GM03348 (cell line): ENCODE results near the gene SLC6A17.

Experiments
- DNase-seq: peaks from one replicate; pipeline ENCODE4 v3.0.0; 2012; ENCODE audit warnings: low spot score

The SLC6A17 gene

DNA sequence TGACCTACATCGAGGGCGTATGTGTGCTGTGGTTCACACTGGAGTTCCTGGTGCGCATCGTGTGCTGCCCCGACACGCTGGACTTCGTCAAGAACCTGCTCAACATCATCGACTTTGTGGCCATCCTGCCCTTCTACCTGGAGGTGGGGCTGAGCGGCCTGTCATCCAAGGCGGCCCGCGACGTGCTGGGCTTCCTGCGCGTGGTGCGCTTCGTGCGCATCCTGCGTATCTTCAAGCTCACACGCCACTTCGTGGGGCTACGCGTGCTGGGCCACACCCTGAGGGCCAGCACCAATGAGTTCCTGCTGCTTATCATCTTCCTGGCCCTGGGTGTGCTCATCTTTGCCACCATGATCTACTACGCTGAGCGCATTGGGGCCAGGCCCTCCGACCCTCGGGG, 72.8 kb downstream of the SLC6A17 start:
- DNase-seq, result no peak

DNA sequence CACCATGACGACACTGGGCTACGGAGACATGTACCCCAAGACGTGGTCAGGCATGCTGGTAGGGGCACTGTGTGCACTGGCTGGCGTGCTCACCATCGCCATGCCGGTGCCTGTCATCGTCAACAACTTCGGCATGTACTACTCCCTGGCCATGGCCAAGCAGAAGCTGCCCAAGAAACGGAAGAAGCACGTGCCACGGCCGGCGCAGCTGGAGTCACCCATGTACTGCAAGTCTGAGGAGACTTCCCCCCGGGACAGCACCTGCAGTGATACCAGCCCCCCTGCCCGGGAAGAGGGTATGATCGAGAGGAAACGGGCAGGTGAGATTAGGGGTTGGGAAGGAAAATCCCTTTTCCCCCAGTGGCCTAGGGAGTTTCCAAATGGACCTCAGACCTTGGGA, 73.3 kb downstream of the SLC6A17 start:
- no peak for DNase-seq

DNA sequence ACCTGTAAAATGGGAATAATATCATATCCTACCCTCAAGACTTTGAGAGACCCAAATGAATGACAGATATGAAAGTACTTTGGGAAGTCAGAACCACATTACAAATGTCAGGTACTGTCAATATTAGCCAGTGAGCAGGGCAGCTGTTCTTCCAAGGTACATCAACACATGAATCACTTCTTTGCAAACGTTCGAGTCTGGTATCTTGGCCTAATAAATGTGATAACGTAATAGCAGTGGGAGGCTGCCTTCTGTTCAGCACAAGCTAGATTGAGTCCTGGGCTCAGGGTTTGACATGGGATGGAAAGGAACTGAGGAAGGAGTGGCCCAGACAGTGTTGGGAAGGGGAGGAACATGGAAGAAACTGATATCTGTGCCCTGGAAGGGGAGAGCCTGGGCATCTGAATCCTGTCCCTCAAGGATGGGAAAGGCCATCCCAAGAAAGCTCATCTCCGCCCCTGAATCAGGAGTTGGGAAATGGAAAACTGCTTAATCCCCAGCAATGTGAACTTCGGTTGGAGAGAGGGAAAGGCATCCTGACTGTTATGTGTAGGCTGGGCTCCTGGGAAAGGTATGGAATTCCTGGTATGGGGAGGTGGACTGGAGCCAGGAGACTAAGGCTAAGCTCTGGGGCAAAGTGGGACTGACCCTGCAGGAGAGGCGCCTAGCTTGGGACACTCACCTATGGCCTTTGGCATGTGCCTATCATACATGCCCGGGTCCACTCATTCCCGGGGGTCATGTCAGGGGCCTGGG, 74.1 kb downstream of the SLC6A17 start:
- no peak for DNase-seq

DNA sequence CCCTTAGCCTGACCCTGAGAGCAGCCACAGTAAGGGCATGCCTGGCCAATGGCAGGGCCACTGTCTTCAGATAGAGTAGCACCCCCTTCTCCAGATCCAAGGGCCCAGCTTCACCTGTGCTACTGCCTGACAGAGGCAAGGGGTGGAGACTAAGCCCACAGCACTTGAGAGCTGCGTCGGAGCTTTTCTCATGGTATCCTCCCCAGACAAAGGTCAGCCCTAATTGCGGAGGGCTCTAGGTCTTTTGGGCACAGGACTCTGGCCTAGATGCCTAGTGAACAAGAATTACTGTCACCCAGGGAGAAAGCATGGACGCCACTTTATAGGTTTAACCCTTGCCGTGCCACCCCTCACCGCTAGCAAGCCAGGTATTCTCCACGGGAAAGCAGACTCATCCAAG, 74.9 kb downstream of the SLC6A17 start:
- no peak for DNase-seq

DNA sequence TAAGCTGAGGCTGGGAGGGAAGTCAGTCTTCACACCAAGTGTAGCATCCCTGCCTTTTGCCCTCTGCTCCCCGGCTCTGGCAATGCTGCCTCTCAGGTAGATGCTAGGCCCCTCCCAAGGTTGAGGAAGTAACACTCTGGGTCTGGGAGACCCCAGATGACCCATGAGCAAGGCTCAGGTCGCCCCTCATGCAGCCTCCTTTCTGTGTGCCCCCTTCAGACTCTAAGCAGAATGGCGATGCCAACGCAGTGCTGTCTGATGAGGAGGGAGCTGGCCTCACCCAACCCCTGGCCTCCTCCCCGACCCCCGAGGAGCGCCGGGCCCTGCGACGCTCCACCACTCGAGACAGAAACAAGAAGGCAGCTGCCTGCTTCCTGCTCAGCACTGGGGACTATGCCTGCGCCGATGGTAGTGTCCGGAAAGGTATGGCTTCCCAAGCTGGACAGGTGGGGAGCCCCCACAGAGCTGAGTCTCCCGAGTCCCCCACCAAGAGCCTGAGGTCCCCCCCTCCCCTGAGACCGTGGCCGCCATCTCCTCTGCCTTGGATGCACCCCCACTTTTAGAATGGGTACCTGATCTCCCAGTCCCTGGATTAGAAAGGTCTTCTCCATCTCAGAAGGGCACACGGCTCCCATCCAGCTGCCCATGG, 75.6 kb downstream of the SLC6A17 start:
- no peak for DNase-seq

DNA sequence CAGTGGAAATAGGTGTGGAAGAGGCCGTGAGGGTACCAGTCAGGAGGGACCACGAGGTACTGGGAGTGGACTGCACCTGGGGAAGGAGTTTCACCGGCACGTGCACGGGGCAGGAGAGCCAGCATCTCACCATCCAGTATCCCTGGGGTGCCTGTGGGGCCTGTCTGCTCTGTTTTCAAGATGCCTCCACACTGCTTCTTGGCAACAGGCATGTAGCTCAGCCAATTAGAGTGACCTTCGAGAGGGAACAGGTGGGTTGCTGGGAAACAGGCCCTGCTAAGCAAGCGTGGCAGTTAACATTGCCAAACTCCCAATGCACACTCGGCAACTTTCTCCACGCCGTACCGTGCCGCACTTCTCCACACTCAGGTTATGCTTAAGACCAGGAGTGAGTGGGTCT, 77.5 kb downstream of the SLC6A17 start:
- no peak for DNase-seq

DNA sequence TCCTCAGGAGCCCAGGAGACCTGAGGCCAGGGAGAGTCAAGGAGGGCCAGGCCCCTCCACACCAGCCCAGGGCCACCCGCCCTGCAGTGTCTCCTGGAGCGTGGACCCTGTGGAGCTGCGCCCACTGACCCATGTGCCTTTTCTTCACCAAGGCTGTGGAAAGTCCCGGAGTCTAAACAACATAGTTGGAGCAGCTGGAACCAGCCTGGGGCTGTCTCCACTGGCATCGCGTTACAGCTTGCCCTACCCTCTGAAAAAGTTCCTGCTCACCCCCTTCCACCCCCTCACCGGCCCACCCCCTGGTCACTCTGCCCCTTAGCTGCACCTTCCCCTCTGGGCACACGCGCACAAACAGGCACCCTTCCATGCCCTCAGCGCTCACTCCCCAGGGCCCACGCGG, 78.1 kb downstream of the SLC6A17 start:
- no peak for DNase-seq

DNA sequence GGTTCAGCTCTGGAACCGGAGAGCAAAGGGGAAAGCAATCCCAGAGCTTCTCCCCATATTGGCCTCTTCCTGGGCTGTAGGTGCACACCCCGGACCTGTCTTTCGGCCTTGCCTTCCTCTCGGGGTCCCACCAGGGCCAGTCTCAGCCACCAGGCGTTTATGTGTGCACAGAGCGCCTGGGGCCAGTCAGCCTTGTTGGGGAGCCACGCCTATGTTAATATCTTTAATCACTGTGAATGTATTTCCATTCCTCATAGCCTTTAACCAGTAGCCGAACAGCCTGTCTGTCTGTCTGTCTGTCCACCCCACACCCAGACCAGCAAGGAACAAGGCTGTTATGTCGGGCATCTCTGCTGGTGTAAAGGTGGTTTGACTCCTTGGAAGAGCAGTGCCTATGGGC, 78.6 kb downstream of the SLC6A17 start:
- no peak for DNase-seq

DNA sequence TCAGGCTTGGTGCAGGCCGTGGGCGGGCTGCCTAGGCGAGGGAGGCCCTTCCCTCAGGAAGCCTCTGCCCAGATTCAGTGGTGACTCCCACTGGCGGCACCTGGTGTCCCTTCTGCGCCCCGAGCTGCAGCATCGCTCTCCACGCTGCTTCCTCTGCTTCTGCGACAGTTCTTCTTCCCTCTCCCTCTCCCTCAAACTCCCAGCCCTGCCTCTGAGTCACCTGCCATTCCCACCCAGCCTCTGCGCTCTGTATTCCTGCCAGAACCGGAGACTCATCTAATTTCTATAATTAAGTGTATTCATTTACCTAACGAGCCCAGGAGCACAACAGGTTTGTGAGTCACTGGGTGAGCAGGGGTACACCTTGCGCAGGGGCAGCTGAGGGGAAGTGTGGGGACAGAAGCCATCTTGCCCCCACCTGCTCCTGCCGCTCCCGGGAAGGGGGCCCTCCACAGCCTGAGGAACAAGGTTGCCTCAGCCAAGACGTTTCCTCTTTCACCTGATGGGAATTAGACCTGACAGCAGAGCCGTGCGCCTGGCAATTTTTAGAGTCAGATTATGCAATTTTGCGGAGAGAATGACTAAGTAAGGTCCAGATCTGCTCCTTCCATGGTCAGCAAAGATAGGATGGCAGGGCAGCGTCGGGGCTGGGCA, 79.2 kb downstream of the SLC6A17 start:
- no peak for DNase-seq

DNA sequence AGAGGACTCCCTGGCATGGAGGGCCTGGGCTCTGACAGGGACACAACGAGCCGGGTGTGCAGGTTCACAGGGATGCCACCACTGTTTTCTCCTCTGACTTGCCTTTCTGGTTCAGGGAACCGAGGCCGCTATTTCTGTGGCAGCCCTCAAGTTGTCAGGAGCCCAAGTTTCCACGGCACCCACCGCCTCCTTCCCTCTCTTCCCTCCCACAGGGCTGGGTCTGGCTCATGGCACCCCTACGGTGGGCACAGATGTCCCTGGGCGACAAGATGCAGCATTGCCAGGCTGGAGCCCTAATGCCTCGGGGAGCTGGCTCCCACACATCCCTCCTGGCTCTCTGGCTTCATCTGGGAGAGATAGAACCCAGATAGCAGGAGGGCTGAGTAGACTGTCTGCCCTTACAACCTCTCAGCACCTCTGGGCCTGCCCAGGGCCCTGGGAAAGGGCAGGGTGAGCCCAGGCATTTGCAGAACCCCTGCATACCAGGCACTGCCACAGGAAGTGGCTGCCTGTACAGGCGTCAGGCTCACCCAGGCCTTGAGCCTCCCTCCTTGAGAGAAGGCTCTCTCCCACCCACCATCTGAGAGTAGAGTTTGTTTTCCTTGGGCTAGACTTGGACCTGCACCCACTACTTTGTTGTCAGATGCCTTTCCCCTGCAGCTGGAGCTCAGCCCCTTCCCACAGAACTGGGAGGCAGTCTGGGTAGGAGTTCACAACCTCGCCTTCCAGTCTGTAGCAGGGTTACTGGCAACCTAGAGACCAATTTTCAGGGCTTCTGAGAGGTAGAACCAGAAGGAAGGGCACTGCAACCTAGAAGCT, 80.3 kb downstream of the SLC6A17 start:
- no peak for DNase-seq

DNA sequence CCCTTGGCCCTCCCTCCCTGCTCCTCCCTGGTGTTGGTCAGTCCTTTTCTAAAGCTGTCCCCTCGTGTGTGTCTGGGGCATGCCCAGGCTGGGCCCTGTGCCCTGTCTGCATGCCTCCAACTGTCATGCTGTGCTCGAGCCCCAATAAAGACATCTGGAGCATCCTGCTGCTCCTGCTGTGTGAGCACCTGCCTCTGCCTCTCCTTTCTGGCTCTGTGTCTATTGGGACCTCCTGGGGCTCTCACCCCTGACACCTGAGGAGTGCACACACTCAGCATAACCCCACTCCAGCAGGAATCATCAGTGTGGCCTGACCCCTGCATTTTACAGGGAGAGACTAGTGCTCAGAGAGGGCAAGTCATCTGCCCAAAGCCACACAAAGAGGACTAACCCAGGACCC, 83.6 kb downstream of the SLC6A17 start:
- no peak for DNase-seq

DNA sequence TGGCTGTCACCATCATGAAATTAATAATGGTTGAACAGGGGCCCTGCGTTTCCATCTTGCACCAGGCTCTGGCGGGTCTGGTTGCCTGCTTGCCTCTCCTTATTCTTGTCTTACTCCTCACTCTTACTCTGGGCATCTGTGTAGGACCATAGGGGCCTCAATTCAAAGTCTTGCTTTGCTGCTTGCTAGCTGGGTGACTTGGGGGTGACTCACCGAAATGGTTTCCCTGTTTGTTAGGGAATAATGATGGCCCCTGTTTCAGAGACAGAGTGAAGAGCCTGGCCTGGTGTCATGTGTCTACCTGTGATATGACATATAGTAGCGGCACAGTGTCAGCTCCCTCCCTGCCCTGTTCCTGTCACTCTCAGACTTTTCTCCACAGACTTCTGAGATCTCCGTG, 84.4 kb downstream of the SLC6A17 start:
- DNase-seq, result no peak

DNA sequence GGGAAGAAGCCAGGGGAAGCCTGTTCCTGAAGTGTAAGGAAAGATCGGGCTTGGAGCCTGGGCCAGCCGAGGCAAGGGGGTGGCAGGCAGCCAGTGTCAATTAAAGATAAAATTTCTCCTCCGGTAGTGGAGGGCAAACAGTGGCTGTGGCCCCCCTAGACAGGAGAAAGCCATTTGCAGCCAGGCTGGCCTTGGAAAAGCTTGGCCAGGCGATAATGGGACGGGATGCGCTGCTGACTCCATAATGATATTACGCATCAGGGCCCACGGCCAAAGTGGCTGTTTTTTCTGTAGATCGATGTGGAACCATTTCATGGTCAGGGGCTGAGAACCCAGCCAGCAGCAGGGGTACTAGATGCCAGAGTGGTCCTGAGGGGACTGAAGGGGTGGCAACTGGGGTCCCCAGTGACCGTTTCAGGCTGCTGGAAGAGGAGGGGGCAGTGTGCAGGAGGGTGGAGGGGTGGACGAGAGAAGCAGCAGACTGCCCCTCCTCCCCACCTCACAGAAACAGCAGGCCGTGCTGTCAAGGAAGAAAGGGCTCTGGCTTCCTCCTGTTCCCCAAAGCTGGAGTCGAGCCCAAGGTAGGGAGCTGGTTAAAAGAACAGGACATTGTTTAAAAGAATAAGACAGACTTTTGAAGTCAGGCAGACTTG, 85.0 kb downstream of the SLC6A17 start:
- DNase-seq, result no peak

DNA sequence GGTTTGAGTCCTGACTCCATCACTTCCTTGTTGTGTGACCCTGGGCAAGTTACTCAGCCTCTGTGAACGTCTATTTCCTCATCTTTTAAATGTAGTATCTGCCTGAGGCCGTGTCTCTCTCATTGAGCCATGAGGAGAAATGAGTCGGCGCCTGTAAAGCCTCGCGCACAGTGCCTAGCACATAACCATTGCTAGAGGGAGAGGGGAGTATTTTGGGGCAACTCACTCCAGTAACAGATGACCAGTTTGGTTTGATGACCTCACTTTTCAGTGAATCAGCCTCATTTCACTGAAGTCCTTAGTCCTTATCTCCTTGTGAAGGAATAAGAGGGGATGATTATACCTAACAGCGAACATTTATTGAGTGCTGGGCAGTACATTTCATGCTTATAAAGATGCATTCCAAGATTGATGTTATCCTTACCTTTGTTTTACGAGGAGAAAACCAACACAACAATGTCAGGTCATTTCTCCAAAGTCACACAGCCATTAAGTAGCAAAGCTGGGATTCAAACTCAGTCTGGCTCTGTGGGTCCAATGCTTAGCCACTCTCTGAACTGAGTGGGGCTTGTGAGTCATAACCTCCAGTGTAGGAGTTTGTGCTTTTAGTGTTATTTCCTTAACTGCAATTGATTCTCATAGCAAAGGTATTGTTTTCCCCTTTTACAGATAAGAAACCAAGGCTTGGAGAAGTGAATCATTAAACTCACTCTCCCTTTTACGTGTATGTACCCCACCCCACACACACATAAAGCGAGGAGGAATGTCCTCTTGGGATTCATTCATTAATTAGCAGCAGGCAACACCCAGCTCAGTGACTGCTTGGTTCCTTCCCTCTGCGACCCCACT, 85.8 kb downstream of the SLC6A17 start:
- peak; percentile 75 for DNase-seq

DNA sequence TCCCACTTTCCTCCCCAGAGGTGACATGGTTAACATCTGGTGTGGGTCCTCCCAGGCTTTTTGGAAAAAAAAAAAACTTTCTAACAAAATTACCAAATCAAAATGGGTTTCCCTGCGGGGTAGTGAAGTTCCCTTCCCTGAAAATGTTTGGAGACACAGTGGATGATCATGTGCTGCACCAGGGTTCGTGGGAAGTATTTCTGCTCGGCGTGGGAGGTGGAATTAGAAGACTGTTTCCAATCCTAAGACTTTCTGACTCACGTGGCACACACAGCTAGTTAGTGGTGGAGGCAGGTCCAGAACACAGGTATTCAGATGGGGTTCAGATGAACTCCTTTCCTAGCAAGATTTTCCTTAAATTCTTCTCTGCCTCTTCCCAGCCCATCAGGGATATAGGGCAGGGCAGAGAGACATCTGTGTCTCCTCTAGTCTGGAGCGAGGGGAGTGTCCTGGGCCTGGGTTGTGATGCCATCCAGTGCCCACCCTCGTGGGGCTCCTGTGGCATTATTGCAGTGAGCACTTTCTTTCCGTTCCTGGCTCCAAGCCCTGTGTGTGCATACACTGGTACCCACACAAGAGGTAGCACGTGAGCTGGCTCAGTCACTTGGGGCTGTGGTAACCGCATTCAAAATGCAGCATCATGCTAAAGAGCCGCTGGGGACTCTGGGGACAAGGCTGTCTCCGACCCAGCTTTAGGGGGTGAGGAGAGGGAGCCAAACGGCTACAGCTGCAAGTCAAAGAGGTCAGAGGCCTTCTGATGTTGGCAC, 87.3 kb downstream of the SLC6A17 start:
- no peak for DNase-seq

DNA sequence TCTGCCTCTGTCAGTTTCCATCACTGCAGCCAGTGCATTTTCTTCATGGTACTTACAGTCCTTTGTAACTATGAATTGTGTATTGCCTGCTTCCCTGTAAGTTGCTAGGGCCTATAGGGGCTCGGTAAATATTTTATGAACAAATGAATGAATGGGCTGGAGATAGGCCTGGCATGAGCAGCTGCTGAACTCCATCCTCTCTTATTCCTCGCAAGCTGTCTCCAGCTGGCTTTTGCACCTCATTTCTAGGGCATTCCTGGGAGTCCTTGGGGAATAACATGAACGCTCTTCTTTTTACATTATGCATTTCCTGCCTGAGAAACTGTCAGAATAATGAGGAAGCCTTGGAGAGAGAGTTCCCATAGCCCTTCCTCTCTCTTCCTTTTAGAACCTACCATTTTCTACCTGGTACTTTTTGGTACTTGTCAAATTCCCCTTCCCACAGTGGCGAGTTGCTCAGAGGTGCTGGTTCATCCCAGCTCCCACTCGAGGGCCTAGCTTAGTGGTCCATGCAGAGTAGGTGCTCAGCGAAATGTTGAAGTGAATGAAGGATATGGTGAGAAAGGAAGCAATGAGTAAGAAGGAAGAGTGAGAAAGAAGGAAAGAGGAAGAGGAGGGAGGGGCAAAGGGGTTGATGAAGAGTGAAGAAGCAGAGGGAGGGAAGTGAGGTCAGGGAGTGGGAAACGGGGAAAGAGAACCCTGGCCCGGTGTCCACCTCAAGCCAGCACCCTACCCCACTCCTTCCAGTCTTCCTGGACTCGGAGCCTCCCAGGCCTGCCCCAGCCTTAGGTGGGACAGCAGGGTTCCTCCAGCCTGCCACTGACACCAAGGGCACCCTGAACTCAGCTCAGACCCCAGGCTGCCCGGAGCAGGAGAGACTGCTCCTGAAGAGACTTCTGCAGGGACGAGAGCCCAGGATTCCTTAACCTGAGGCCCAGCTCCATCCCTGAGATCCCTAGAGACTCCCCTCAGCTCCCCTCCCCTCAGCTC, 89.4 kb downstream of the SLC6A17 start:
- peak; percentile 68 for DNase-seq

DNA sequence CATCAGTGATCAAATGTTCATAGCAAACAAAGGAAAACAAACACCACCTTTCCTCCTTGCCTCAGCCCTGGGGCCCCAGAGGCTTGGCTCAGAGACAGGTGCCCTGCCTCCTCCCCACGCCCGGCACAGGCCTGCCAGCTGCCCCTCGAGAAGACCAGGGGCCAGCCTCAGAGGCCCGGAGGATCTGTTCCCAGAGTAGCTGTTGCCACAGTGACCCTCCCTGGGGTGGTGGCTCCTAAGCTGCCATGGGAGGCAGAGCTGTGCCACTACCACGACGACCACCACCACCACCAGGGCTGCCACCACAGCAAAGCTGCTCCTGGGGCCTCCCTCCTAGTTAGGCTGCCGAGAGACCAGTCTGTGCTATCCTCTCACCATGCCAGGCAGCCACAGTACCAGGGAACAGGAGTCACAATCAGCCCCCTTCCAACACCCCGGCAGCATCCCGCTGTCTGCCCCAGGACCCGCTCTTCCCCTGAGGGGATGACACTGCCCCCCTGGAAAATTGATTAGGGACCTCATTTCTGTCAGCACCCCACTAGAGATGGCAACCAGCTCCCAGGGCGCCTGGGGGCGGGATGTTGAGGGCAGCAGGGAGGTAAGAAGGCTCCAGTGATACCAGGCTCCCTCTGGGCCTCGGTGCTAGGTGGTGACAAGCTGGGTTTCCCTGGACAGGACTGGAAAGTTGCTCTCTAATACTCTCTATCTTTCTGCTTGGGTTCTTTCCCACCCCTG, 90.3 kb downstream of the SLC6A17 start:
- DNase-seq, result no peak

DNA sequence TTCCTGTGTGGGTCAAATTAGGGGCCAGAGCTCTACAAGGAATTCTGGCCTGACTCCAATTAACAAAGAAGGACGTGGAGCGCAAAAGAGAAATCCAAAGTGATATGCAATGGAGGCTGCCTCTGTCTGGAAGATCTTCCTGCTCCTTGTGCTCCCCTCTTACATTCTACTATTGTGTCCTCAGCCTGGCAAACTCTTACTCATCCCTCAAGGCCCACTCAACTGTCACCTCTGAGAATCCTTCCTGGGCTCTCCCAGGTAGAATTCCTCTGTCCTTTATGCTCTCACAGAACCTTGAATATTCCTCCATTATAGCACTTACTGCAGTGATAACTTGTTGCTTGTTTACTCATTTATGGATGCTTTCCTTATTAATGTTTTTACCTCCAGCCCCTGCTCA, 91.2 kb downstream of the SLC6A17 start:
- no peak for DNase-seq
